ENCODE data around the gene RIIAD1.

GRCh38 chr1:151773702-151774101 lies 52.4 kb downstream of the RIIAD1 start:
- TF ChIP-seq CTCF (IDR thresholded peaks at IDR 0.05) (no peak), TCF7L2 (IDR thresholded peaks at IDR 0.05; ENCODE audit: low read depth, low read length) (no peak), POLR2AphosphoS5 (IDR thresholded peaks at IDR 0.05; ENCODE audit: low read depth, low read length) (no peak)

Measured in Panc1 (cell line).